NB4 (cell line): ENCODE data around the gene ORM1.

ENCODE experiments used
- DNase-seq: peaks from one replicate; pipeline ENCODE4 v3.0.0; 2010; ENCODE audit warnings: low read depth
- H3K4me3 ChIP-seq: one replicate; pipeline ENCODE4 v1.5.1; 2011; ENCODE audit warnings: mild to moderate bottlenecking, low read depth, low read length, moderate library complexity
- MYC ChIP-seq: IDR thresholded peaks from 2 replicates; pipeline ENCODE4 v1.6.1; 2011; ENCODE audit warnings: low read depth, low read length
- POLR2A ChIP-seq: IDR thresholded peaks from 2 replicates; pipeline ENCODE4 v1.6.1; 2011; ENCODE audit warnings: mild to moderate bottlenecking; ENCODE audit not compliant: insufficient read length; ENCODE audit errors: extremely low read depth
- TF ChIP-seq, protein P1 (sequence below): IDR thresholded peaks from 2 replicates; pipeline ENCODE4 v1.6.1; 2011; ENCODE audit warnings: low read depth, low read length
- TF ChIP-seq, protein P2 (sequence below): IDR thresholded peaks from one replicate; pipeline ENCODE4 v1.5.1; 2012; ENCODE audit warnings: low read depth, low read length

The ORM1 gene

GRCh38 chr9:114370251-114370967 lies 47.5 kb downstream of the ORM1 start:
- TF ChIP-seq, protein P1, sequence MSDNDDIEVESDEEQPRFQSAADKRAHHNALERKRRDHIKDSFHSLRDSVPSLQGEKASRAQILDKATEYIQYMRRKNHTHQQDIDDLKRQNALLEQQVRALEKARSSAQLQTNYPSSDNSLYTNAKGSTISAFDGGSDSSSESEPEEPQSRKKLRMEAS = no peak
- TF ChIP-seq POLR2A (no peak), MYC (no peak)
- TF ChIP-seq, protein P2, sequence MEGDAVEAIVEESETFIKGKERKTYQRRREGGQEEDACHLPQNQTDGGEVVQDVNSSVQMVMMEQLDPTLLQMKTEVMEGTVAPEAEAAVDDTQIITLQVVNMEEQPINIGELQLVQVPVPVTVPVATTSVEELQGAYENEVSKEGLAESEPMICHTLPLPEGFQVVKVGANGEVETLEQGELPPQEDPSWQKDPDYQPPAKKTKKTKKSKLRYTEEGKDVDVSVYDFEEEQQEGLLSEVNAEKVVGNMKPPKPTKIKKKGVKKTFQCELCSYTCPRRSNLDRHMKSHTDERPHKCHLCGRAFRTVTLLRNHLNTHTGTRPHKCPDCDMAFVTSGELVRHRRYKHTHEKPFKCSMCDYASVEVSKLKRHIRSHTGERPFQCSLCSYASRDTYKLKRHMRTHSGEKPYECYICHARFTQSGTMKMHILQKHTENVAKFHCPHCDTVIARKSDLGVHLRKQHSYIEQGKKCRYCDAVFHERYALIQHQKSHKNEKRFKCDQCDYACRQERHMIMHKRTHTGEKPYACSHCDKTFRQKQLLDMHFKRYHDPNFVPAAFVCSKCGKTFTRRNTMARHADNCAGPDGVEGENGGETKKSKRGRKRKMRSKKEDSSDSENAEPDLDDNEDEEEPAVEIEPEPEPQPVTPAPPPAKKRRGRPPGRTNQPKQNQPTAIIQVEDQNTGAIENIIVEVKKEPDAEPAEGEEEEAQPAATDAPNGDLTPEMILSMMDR = no peak
- peak; percentile 62 for DNase-seq
- H3K4me3 ChIP-seq = no peak overlapping the region

DNA sequence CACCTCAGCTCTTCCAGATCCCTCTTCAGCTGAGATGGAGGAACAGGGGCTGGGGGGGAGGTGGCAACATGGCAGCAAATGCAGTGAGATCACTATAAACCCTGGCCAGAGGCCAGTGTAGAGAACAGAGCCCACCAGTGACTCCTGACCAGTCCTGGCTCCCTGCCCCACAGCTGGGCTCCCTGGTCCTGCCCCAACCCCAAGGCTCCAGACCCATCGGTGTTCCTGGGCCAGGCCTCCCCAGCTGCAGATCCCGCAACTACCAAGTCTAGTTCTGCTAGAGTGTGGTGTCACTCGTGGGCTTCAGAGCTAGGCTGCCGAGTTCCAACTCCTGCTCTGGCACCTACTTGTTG lies 48.0 kb downstream of the ORM1 start:
- no peak overlapping the region for H3K4me3 ChIP-seq
- no peak for DNase-seq
- no peak for TF ChIP-seq MYC
- no peak for TF ChIP-seq POLR2A
- TF ChIP-seq, protein P1 = no peak
- TF ChIP-seq, protein P2 = no peak

- no peak for DNase-seq
- TF ChIP-seq, protein P2 = no peak
- TF ChIP-seq POLR2A = no peak
- TF ChIP-seq, protein P1 = no peak
- TF ChIP-seq MYC = no peak
- H3K4me3 ChIP-seq = no peak overlapping the region
Measured at GRCh38 chr9:114371343-114371944, 48.5 kb downstream of the ORM1 start.

DNA sequence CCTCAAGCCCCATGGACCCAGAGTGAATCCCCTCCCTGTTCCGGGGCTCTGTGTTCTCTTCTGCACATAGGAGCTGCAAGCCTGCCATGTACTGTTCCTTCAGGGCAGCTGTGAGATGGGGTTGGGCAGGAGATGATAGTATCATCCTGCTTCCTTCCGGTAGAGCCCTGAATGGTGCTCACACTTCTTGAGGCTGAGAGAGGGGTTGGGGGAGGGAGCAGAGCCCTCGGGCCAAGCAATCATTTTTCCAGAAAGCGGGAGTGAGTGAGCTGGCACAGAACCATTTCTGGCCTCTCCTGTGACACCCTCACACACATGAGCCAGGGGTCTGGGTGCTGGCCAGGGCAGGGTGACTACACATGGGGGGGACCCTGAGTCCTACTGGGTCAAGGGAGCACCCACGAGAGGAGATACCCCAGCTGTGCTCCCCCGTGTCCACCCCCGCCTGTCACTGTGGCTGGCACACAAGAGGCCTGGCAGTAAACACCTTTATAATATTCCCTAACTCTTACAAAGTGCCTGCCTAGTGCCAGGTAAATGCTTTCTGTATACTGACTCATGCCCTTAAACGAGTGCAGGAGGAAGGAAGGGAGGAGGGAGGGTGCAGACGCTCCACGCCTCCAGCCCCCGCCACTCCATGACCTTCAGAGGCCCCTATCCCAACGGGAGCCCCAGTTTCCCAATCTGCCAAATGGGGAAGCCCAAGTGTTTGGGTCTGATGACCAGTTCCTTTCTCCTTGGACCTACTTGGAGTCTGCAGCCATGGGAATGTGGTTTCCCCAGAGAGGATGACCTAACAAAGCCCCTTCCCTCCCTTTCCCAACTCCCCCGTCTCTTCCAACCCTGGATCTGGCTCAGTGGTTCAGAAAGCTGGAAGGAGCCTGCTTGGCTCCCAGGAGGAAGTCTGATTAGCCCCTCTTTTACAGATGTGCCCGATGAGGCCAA lies 49.3 kb downstream of the ORM1 start:
- DNase-seq = peak; percentile 83
- H3K4me3 ChIP-seq = peak overlapping the region; percentile 11
- TF ChIP-seq, protein P2 = no peak
- TF ChIP-seq MYC (no peak), POLR2A (no peak)
- TF ChIP-seq, protein P1 = no peak

DNA sequence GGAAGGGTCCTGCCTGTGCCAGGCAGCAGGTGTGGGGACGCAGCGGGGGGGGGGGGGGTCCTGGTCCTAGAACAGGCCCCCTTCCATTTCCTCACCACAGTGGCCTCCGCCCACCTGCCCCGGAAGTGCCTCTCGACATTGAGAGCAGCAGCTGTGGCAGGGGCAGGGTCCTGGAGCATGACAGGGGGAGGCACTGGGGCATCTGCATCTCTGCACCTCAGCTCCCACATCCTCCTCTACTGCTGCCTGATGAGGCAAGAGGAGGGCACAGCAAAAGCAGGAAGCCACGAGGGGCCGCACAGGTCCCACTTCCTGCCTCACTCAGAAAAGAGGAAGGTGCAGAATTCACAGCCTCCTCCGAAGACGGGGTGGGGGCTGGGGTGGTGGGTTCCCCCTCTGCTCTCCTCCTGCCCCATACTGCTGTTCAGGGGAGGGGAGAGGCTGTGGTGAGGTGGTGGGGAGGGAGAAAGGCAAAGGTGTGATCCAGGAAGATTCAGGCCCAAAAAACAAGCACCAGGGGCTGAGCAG lies 50.1 kb downstream of the ORM1 start:
- peak; percentile 99 for DNase-seq
- no peak overlapping the region for H3K4me3 ChIP-seq
- TF ChIP-seq POLR2A (no peak), MYC (peak; percentile 83)
- TF ChIP-seq, protein P1 = peak; percentile 82
- TF ChIP-seq, protein P2 = no peak
